ENCODE measurements around the gene TTC39B. TPM values are rescaled to one million over a fixed set of nuclear protein-coding genes. Genes with fewer than 3 reads are reported as not detected.

The TTC39B gene
- total RNA-seq, 2 experiments from 2014 or later: 0.06 TPM; not detected in 1

DNA sequence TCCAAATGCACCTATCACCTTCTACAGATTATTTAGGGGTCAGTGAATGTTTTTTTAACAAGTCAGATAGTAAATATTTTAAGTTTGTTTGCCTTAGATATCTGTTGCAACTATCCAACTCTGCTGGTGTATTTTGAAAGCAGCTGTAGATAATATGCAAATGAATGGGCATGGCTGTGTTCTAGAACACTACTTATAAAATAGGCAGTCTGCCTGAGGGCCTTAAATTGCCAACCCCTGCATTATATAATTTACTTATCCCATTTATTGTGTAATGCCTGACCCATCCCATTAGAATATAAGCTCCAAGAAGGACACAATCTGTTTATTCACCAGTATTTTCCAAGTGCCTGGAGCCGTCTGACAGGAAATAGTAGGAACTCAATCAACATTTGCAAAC lies 149.0 kb downstream of the TTC39B start:
- BruUV-seq (replicated peaks): no TSS peak
- POLR2A ChIA-PET: interaction anchor here (0.5 kb wide), 1 partner anchor 1379 kb away, joined by 4 read pairs; no protein-coding TSS in a partner anchor
- CTCF ChIA-PET (ENCODE audit: unreplicated experiment): no interaction called here

GRCh38 chr9:15157381-15157780 lies 149.6 kb downstream of the TTC39B start:
- H3K27ac ChIP-seq (ENCODE audit: low read depth, low read length, poor library complexity, severe bottlenecking): no peak overlapping the region
- H3K36me3 ChIP-seq (ENCODE audit: insufficient read depth, low read length): no peaks in the 10 kb centered on the region
- TF ChIP-seq EZH2phosphoT487 (IDR thresholded peaks at IDR 0.05; ENCODE audit: borderline replicate concordance, low read depth, low read length) (no peak), CTCF (conservative IDR thresholded peaks at IDR 0.05; ENCODE audit: low read length) (no peak)
- no peak overlapping the region for H2AFZ ChIP-seq (ENCODE audit: low read length)
- CTCF ChIA-PET (ENCODE audit: unreplicated experiment): no interaction called here
- H3K4me2 ChIP-seq (ENCODE audit: low read length): no peak overlapping the region
- H3K4me1 ChIP-seq (ENCODE audit: insufficient read depth, low read length, poor library complexity, severe bottlenecking): no peaks in the 10 kb centered on the region
- no peaks in the 10 kb centered on the region for H3K9me2 ChIP-seq (ENCODE audit: insufficient read depth, low read length)
- intact Hi-C loops (cut with micrococcal nuclease; ENCODE audit: unreplicated experiment): no loop called here
- H3K9me3 ChIP-seq (ENCODE audit: low read length): no peaks in the 10 kb centered on the region
- DNase-seq (ENCODE audit: low spot score): no peak
- H3K79me2 ChIP-seq (ENCODE audit: insufficient read depth, low read depth, low read length): no peaks in the 10 kb centered on the region
- POLR2A ChIA-PET: no interaction called here
- BruUV-seq (replicated peaks): no TSS peak
- no peaks in the 10 kb centered on the region for H4K20me1 ChIP-seq (ENCODE audit: insufficient read depth, low read length)
- H3K4me3 ChIP-seq (ENCODE audit: low read depth, low read length, poor library complexity, severe bottlenecking): no peak overlapping the region

More for the DNA sequence above, 149.0 kb downstream of the TTC39B start:
- Histone ChIP-seq H2AFZ (ENCODE audit: low read length) (no peak overlapping the region), H3K79me2 (ENCODE audit: insufficient read depth, low read depth, low read length) (no peaks in the 10 kb centered on the region), H3K4me3 (ENCODE audit: low read depth, low read length, poor library complexity, severe bottlenecking) (no peak overlapping the region), H3K36me3 (ENCODE audit: insufficient read depth, low read length) (no peaks in the 10 kb centered on the region), H4K20me1 (ENCODE audit: insufficient read depth, low read length) (no peaks in the 10 kb centered on the region), H3K27ac (ENCODE audit: low read depth, low read length, poor library complexity, severe bottlenecking) (no peak overlapping the region), H3K9me2 (ENCODE audit: insufficient read depth, low read length) (no peaks in the 10 kb centered on the region), H3K9me3 (ENCODE audit: low read length) (no peaks in the 10 kb centered on the region), H3K4me2 (ENCODE audit: low read length) (no peak overlapping the region), H3K4me1 (ENCODE audit: insufficient read depth, low read length, poor library complexity, severe bottlenecking) (no peaks in the 10 kb centered on the region)
- TF ChIP-seq EZH2phosphoT487 (IDR thresholded peaks at IDR 0.05; ENCODE audit: borderline replicate concordance, low read depth, low read length) (no peak), CTCF (conservative IDR thresholded peaks at IDR 0.05; ENCODE audit: low read length) (no peak)
- intact Hi-C loops (cut with micrococcal nuclease; ENCODE audit: unreplicated experiment): no loop called here
- no peak for DNase-seq (ENCODE audit: low spot score)

DNA sequence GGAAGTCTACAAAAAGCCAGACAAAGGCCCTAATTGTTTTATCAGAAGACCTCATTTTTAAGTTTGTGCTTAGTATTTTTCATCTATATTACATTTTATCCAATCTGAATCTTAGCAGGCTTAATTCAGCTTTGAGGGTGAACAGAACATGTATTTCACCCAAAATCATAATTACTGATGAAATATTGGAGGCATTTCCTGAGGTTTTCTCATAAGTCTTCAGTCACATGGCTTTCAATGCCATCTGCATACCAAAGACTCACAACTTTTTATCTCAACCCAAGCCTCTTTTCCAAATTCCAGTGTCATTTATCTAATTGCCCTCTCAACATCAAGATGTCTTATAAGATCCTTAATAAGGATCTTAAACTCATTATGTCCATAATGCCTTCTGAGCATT lies 150.8 kb downstream of the TTC39B start:
- no peak for DNase-seq (ENCODE audit: low spot score)
- TF ChIP-seq CTCF (conservative IDR thresholded peaks at IDR 0.05; ENCODE audit: low read length) (no peak), EZH2phosphoT487 (IDR thresholded peaks at IDR 0.05; ENCODE audit: borderline replicate concordance, low read depth, low read length) (no peak)
- Histone ChIP-seq H3K9me3 (ENCODE audit: low read length) (no peaks in the 10 kb centered on the region), H3K79me2 (ENCODE audit: insufficient read depth, low read depth, low read length) (no peaks in the 10 kb centered on the region), H3K4me3 (ENCODE audit: low read depth, low read length, poor library complexity, severe bottlenecking) (no peak overlapping the region), H3K36me3 (ENCODE audit: insufficient read depth, low read length) (no peaks in the 10 kb centered on the region), H2AFZ (ENCODE audit: low read length) (no peak overlapping the region), H3K4me2 (ENCODE audit: low read length) (no peak overlapping the region), H3K9me2 (ENCODE audit: insufficient read depth, low read length) (no peaks in the 10 kb centered on the region), H4K20me1 (ENCODE audit: insufficient read depth, low read length) (no peaks in the 10 kb centered on the region), H3K4me1 (ENCODE audit: insufficient read depth, low read length, poor library complexity, severe bottlenecking) (no peaks in the 10 kb centered on the region), H3K27ac (ENCODE audit: low read depth, low read length, poor library complexity, severe bottlenecking) (no peak overlapping the region)
- no TSS peak for BruUV-seq (replicated peaks)
- intact Hi-C loops (cut with micrococcal nuclease; ENCODE audit: unreplicated experiment): no loop called here
- CTCF ChIA-PET (ENCODE audit: unreplicated experiment): no interaction called here
- POLR2A ChIA-PET: interaction anchor here (0.6 kb wide), 1 partner anchor 42 kb away, joined by 3 read pairs; no protein-coding TSS in a partner anchor

All from OCI-LY7 (cell line).